Measurements from ENCODE around the gene BIRC6. TPM values are rescaled to one million over a fixed set of nuclear protein-coding genes. Genes with fewer than 3 reads are reported as not detected.
"Not testable (repeated sequence)": the region's sequence is repeated elsewhere in the genome, so short reads cannot be mapped to it uniquely, and the experiment has no call there.

Gene BIRC6
- total and polyA plus RNA-seq, 2 donors (not counting 1 experiment from before 2014, with no cell fraction given), result 41.7 to 166 TPM

DNA sequence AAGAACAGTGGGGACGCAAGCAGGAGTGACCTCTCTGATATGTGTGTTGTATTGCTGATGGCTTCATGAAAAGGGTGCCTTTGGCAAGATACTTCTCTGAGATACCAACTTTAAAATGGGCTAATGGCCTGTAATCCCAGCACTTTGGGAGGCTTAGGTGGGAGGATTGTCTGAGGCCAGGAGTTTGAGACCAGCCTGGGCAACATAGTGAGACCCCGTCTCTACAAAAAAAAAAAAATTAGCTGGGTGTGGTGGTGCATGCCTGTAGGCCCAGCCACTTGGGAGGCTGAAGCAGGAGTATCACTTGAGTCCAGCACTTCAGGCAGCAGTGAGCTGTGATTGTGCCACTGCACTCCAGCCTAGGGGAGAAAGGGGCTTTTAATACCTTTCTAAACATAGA, 9.8 kb downstream of the BIRC6 start:
- no peak overlapping the region for H3K9ac ChIP-seq (ENCODE audit: low read length)
- Mint-ChIP-seq H3K27ac (no peak overlapping the region), H3K9me3 (ENCODE audit: insufficient read depth) (peaks cover 2% of the 10 kb centered on the region), H3K27me3 (no peaks in the 10 kb centered on the region), H3K4me1 (peaks cover 63% of the 10 kb centered on the region), H3K4me3 (no peak overlapping the region)
- H3K4me3 ChIP-seq (ENCODE audit: control extremely low read depth in 1 of 5, extremely low read depth in 1 of 5, insufficient read depth in 1 of 5, low read depth in 2 of 5, low read length in 4 of 5), result no peak overlapping the region
- intact Hi-C loops (cut with micrococcal nuclease), result no loop called here
- ATAC-seq (ENCODE audit: low read depth), result no peak
- H3K9me3 ChIP-seq (ENCODE audit: control extremely low read depth in 1 of 3, control insufficient read depth in 2 of 3, insufficient read depth in 1 of 3, low read length in 2 of 3), result no peaks in the 10 kb centered on the region
- H3K27ac ChIP-seq (ENCODE audit: low read length in 2 of 2), result no peak overlapping the region
- no peak overlapping the region for H3K4me2 ChIP-seq (replicated peaks; ENCODE audit: low read depth, low read length, poor library complexity, severe bottlenecking)
- H3K27me3 ChIP-seq (replicated peaks in 1 of 4; ENCODE audit: control extremely low read depth in 1 of 4, control insufficient read depth in 3 of 4, insufficient read depth in 4 of 4, low read length in 3 of 4), result no peaks in the 10 kb centered on the region
- TF ChIP-seq CTCF (IDR thresholded peaks at IDR 0.05) (no peak), EZH2 (IDR thresholded peaks at IDR 0.05; ENCODE audit: borderline replicate concordance, insufficient read depth, low read depth, low read length, poor library complexity, severe bottlenecking) (no peak)
- H2AFZ ChIP-seq (ENCODE audit: insufficient read depth, low read depth, low read length, poor library complexity, severe bottlenecking), result no peak overlapping the region
- WGBS (ENCODE audit: insufficient coverage), result 100% methylated on average over 2 of the region's 2 CpGs
- H3K4me1 ChIP-seq (ENCODE audit: control insufficient read depth in 2 of 2, insufficient read depth in 2 of 2, low read length in 2 of 2), result peaks cover 17 to 25% of the 10 kb centered on the region in 2 donors
- ChIA-PET POLR2A (no interaction called here), CTCF (no interaction called here)
- peaks cover 99% of the 10 kb centered on the region for H3K79me2 ChIP-seq (ENCODE audit: control insufficient read depth, insufficient read depth, low read length)
- no peaks in the 10 kb centered on the region for H3K36me3 ChIP-seq (replicated peaks in 1 of 2; ENCODE audit: control extremely low read depth in 1 of 2, control insufficient read depth in 1 of 2, extremely low read depth in 1 of 2, insufficient read depth in 2 of 2, low read length in 1 of 2)
- peaks cover 82% of the 10 kb centered on the region for H4K20me1 ChIP-seq (ENCODE audit: control insufficient read depth, insufficient read depth, low read length, poor library complexity, severe bottlenecking)
- DNase-seq, result no peak

DNA sequence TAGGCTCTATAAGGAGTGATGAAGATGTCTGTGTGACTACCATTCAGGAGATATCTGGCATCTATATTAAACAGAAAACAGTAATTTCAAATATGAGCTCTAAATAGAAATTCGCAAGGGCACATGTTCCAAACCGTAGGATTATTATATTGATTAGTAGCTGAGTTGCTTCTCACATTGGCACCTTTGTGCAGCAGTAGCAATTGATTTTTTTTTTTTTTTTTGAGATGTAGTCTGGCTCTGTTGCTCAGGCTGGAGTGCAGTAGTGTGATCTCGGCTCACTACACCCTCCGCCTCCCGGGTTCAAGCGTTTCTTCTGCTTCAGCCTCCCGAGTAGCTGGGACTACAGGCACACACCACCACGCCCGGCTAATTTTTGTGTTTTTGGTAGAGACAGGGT, 12.4 kb downstream of the BIRC6 start:
- intact Hi-C loops (cut with micrococcal nuclease), result no loop called here
- no peak for DNase-seq
- no peak overlapping the region for H3K4me3 Mint-ChIP-seq
- WGBS (ENCODE audit: insufficient coverage), result 95% methylated on average over 4 of the region's 9 CpGs
- peaks cover 99% of the 10 kb centered on the region for H3K79me2 ChIP-seq (ENCODE audit: control insufficient read depth, insufficient read depth, low read length)
- no peaks in the 10 kb centered on the region for H3K27me3 Mint-ChIP-seq
- H3K9ac ChIP-seq (ENCODE audit: low read length), result no peak overlapping the region
- peaks cover 87% of the 10 kb centered on the region for H4K20me1 ChIP-seq (ENCODE audit: control insufficient read depth, insufficient read depth, low read length, poor library complexity, severe bottlenecking)
- H3K4me2 ChIP-seq (replicated peaks; ENCODE audit: low read depth, low read length, poor library complexity, severe bottlenecking), result no peak overlapping the region
- ATAC-seq (ENCODE audit: low read depth), result no peak
- H3K9me3 Mint-ChIP-seq (ENCODE audit: insufficient read depth), result no peaks in the 10 kb centered on the region
- peaks cover 58% of the 10 kb centered on the region for H3K4me1 Mint-ChIP-seq
- CTCF ChIA-PET, result no interaction called here
- H3K27ac Mint-ChIP-seq, result no peak overlapping the region
- H3K4me1 ChIP-seq (ENCODE audit: control insufficient read depth in 2 of 2, insufficient read depth in 2 of 2, low read length in 2 of 2), result peaks cover 3 to 15% of the 10 kb centered on the region in 2 donors
- no peaks in the 10 kb centered on the region for H3K9me3 ChIP-seq (ENCODE audit: control extremely low read depth in 1 of 3, control insufficient read depth in 2 of 3, insufficient read depth in 1 of 3, low read length in 2 of 3)
- H3K27me3 ChIP-seq (replicated peaks in 1 of 4; ENCODE audit: control extremely low read depth in 1 of 4, control insufficient read depth in 3 of 4, insufficient read depth in 4 of 4, low read length in 3 of 4), result no peaks in the 10 kb centered on the region
- H3K36me3 ChIP-seq (replicated peaks in 1 of 2; ENCODE audit: control extremely low read depth in 1 of 2, control insufficient read depth in 1 of 2, extremely low read depth in 1 of 2, insufficient read depth in 2 of 2, low read length in 1 of 2), result peaks cover 0 to 3% of the 10 kb centered on the region in 2 experiments
- no peak overlapping the region for H3K27ac ChIP-seq (ENCODE audit: low read length in 2 of 2)
- H2AFZ ChIP-seq (ENCODE audit: insufficient read depth, low read depth, low read length, poor library complexity, severe bottlenecking), result no peak overlapping the region
- no peak for TF ChIP-seq CTCF (IDR thresholded peaks at IDR 0.05)
- no peak for TF ChIP-seq EZH2 (IDR thresholded peaks at IDR 0.05; ENCODE audit: borderline replicate concordance, insufficient read depth, low read depth, low read length, poor library complexity, severe bottlenecking)
- POLR2A ChIA-PET, result no interaction called here
- H3K4me3 ChIP-seq (ENCODE audit: control extremely low read depth in 1 of 5, extremely low read depth in 1 of 5, insufficient read depth in 1 of 5, low read depth in 2 of 5, low read length in 4 of 5), result no peak overlapping the region

GRCh38 chr2:32370942-32371341, 14.1 kb downstream of the BIRC6 start:
- WGBS (ENCODE audit: insufficient coverage), result no CpG with 5 or more reads among the region's 5 CpGs
- CTCF ChIA-PET, result not testable (repeated sequence)
- peaks cover 82% of the 10 kb centered on the region for H4K20me1 ChIP-seq (ENCODE audit: control insufficient read depth, insufficient read depth, low read length, poor library complexity, severe bottlenecking)

More at GRCh38 chr2:32370942-32371341, 14.1 kb downstream of the BIRC6 start:
- H3K4me3 Mint-ChIP-seq; H3K27ac Mint-ChIP-seq; H3K27me3 Mint-ChIP-seq; H3K9me3 Mint-ChIP-seq (ENCODE audit: insufficient read depth); H3K9ac ChIP-seq (ENCODE audit: low read length); H3K4me3 ChIP-seq (ENCODE audit: control extremely low read depth in 1 of 5, extremely low read depth in 1 of 5, insufficient read depth in 1 of 5, low read depth in 2 of 5, low read length in 4 of 5); intact Hi-C loops (cut with micrococcal nuclease); H2AFZ ChIP-seq (ENCODE audit: insufficient read depth, low read depth, low read length, poor library complexity, severe bottlenecking); DNase-seq; H3K4me2 ChIP-seq (replicated peaks; ENCODE audit: low read depth, low read length, poor library complexity, severe bottlenecking); H3K9me3 ChIP-seq (ENCODE audit: control extremely low read depth in 1 of 3, control insufficient read depth in 2 of 3, insufficient read depth in 1 of 3, low read length in 2 of 3); H3K36me3 ChIP-seq (replicated peaks in 1 of 2; ENCODE audit: control extremely low read depth in 1 of 2, control insufficient read depth in 1 of 2, extremely low read depth in 1 of 2, insufficient read depth in 2 of 2, low read length in 1 of 2); ATAC-seq (ENCODE audit: low read depth); H3K27me3 ChIP-seq (replicated peaks in 1 of 4; ENCODE audit: control extremely low read depth in 1 of 4, control insufficient read depth in 3 of 4, insufficient read depth in 4 of 4, low read length in 3 of 4); H3K27ac ChIP-seq (ENCODE audit: low read length in 2 of 2); POLR2A ChIA-PET: not testable (repeated sequence)
- H3K4me1 ChIP-seq (ENCODE audit: control insufficient read depth in 2 of 2, insufficient read depth in 2 of 2, low read length in 2 of 2), result peaks cover 0 to 13% of the 10 kb centered on the region in 2 donors
- peaks cover 97% of the 10 kb centered on the region for H3K79me2 ChIP-seq (ENCODE audit: control insufficient read depth, insufficient read depth, low read length)
- H3K4me1 Mint-ChIP-seq, result peaks cover 58% of the 10 kb centered on the region
